Ramos (cell line): ENCODE measurements around the gene HCAR3.
"Not testable (repeated sequence)": the region's sequence is repeated elsewhere in the genome, so short reads cannot be mapped to it uniquely, and the experiment has no call there.

Experiments used
- in situ Hi-C: fragments of 300-500 bp; cut with MboI; formaldehyde crosslinking; loops from one replicate; pipeline ENCODE4 v1.14.3; 2022; ENCODE audit warnings: low sequenced_read_pairs; ENCODE audit not compliant: unreplicated experiment

HCAR3 gene

DNA sequence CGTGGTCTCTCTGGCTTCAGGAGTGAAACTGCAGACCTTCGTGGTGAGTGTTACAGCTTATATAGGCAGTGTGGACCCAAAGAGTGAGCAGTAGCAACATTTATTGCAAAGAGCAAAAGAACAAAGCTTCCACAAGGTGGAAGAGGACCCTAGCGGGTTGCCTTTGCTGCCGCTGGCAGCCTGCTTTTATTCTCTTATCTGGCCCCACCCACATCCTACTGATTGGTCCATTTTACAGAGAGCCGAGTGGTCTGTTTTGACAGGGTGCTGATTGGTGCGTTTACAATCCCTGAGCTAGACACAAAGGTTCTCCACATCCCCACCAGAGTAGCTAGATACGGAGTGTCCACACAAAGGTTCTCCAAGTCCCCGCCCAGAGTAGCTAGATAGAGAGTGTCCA, 40.6 kb downstream of the HCAR3 start:
- in situ Hi-C loops = not testable (repeated sequence)

DNA sequence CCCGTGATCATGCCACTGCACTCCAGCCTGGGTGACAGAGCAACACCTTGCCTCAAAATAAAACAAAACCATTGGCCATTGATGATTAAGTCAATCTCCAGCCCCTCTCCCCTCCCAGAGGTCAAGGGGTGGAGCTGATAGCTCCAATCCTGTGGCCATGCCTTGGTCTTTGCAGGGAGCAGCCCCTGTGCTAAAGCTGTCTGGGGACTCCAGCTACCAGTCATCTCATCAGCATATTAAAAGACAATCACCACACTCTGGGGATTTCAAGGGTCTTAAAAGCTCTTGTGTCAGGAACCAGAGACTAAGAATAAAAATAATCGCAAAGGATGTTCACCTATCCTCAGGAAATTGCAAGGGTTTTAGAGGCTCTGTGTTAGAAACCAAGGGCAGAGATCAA, 44.1 kb downstream of the HCAR3 start:
- in situ Hi-C loops = no loop called here

DNA sequence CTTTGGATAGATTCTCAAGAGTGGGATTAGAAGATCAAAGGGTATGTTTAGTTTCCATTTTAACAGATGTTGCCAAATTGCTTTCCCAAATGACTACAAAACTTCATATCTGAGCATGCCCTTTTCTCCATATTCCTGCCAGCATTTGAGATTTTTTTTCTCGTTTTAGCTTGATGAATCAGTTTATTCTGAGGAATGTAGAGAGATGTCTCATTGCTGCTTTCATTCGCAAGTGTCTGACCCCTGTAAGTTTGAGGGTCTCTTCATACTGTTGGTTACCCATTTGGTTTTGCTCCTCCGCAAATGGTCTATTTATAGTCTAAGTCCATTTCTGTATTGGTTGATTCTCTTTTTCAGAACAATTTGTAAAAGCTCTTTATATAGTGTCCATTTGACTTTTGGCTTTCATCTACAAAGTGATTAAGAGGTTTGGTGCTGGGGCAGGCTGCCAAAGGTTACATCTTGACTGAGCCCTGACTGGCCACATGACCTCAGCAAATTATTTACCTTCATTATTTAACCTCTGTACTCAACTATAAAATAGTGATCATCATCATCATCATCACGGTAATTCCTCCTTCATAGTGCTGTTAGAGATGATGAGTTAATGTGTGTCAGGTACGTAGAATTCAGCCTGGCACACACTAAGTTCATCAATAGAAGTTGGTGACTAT, 47.1 kb downstream of the HCAR3 start:
- in situ Hi-C loops = no loop called here

DNA sequence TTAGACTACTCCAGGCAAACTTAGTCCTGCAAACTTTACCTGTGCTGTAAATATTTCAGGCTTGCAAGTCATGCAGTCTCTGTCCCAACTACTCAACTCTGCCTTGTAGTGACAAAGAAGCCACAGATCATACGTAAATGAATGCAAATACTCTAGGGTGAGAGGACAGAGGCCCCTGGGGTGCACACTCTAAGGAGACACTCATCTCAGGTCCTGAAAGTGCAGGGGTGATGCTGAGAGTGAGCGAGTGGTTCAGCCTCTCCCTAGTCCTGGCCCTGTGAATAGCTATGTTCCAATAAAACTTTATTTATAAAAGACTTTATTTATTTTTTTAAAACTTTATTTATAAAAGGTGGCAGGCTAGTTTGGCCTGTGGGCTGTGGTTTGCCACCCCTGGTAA, 48.3 kb downstream of the HCAR3 start:
- in situ Hi-C loops = no loop called here

DNA sequence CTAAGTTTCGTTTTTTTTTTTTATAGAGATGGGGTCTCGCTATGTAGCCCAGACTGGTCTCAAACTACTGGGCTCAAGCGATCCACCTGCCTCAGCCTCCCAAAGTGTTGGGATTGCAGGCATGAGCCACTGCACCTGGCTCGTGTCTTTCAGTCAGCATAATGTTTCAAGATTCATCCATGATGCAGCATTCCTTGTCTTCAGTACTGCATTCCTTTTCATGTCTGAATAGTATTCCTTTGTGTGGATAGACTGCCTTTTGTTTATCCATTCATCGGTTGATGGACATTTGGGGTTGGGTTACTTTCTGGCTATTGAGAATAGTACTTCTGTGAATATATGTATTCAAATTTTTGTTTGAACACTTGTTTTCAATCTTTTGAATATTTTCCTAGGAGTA, 50.9 kb downstream of the HCAR3 start:
- in situ Hi-C loops = no loop called here

DNA sequence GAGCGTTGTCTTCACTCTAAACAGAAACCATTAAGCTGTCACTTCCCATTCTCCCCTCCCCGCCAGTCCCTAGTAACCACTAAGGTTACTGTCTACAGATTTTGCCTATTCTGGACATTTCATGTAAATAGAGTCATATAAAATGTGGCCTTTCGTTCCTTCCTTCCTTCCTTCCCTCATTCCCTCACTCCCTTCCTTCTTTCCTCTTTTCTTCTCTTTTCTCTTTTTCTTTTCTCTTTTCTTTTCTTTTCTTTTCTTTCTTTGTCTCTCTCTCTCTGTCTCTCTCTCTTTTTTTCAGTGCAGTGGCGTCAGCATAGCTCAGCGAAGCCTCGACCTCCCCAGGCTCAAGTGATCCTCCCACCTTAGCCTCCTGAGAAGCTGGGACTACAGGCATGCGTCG, 51.3 kb downstream of the HCAR3 start:
- in situ Hi-C loops = no loop called here
